Measurements from ENCODE around the gene PLCL1. TPM values are rescaled to one million over a fixed set of nuclear protein-coding genes. Genes with fewer than 3 reads are reported as not detected.

PLCL1 gene
- polyA plus RNA-seq, 6 donors from 2014 or later, result 0.05 to 0.25 (median 0.11) TPM; not detected in 3

DNA sequence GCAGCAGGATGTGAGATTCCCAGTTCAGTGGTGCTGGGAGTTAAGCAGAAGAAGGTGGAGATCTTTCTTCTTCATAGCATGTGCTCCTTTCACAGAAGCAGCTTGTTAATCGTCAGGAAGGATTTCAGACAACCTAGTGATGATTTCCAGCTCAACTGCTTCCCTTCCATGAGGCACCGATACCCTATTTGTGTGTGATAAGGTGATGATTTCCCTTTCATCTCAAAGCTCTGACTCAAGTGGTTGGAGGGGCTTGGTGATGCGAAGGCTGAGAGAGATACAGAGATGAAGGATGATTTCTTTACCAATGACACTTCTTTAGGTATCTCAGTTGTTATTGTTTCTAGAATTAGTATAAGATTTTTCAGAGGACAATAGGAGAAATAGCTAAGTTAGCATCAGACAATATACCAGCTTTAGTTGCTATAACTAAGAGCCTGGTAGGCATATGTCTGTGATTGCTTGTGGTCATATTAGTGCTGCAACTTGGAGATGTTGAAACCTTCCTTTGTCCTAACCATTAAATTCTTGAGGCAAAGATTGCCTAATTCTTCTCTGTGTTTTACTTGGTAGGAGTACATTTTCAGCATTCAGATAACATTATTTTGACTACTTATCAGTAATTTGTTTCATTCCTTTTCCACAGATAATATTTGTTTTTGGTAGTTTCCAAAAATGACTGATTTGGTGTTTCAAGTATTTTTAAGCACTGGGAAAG is 111.3 kb downstream of the PLCL1 start:
- Mint-ChIP-seq H3K27me3 (peaks cover 0 to 9% (median 0%) of the 10 kb centered on the region in 3 donors), H3K4me1 (no peaks in the 10 kb centered on the region), H3K4me3 (no peak overlapping the region), H3K36me3 (no peaks in the 10 kb centered on the region), H3K9me3 (peaks cover 0 to 3% (median 0%) of the 10 kb centered on the region in 7 donors), H3K27ac (no peak overlapping the region)
- DNase-seq, result no peak
- ATAC-seq (ENCODE audit: low read depth in 2 of 2), result no peak

DNA sequence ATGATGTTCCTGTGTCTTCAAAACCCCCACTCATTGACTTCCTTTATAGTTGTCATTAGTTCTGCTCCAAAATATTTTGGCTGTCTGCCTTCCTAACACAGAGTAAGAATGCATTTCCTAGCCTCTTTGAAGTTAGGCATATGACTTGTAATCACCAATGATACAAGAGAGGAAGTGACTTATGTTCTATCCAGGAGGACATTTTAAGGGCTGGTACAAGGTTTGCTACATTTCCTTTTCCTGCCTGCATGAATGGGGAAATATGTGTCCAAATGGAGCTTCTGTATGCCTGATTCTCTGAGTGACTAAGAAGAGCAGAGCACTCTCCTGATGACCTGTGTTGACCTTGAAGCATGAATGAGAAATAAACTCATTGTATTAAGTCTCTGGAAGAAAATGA is 115.1 kb downstream of the PLCL1 start:
- Mint-ChIP-seq H3K4me1 (no peaks in the 10 kb centered on the region), H3K27ac (no peak overlapping the region), H3K27me3 (peaks cover 0 to 9% (median 0%) of the 10 kb centered on the region in 3 donors), H3K36me3 (no peaks in the 10 kb centered on the region), H3K9me3 (peaks cover 0 to 5% (median 0%) of the 10 kb centered on the region in 7 donors), H3K4me3 (no peak overlapping the region)
- no peak for ATAC-seq (ENCODE audit: low read depth in 2 of 2)
- DNase-seq, result no peak

GRCh38 chr2:197920088-197920487 is 115.7 kb downstream of the PLCL1 start:
- Mint-ChIP-seq H3K9me3 (peaks cover 0 to 8% (median 0%) of the 10 kb centered on the region in 7 donors), H3K27me3 (peaks cover 0 to 9% (median 0%) of the 10 kb centered on the region in 3 donors), H3K4me3 (no peak overlapping the region), H3K27ac (no peak overlapping the region), H3K4me1 (no peaks in the 10 kb centered on the region), H3K36me3 (no peaks in the 10 kb centered on the region)
- no peak for ATAC-seq (ENCODE audit: low read depth in 2 of 2)
- DNase-seq, result no peak

DNA sequence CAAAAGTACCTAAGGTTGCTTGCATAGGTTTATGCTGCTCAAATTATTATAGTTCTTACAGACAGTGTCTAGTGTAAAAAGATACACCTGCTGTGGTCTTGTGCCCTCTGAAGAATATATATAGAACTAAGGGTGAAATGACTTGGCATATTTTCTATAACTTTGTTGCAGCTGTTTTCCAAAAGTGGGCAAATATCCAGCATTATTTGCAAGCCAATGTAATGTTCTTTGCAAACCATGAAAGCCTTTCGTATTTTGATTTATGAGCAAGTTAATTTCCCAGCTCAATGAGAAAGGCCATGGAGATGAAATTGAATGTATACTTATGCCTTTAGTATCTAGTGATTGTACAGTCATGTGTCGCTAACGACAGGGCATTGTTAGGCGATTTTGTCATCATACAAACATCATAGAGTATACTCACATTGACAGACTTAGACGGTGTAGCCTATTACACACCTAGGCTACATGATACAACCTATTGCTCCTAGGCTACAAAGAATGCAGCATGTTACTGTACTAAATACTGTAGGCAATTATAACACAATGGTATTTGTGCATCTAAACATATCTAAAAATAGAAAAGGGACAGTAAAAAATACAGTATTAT is 116.3 kb downstream of the PLCL1 start:
- H3K27ac Mint-ChIP-seq, result no peak overlapping the region
- no peaks in the 10 kb centered on the region for H3K36me3 Mint-ChIP-seq
- H3K9me3 Mint-ChIP-seq, result peaks cover 0 to 8% (median 0%) of the 10 kb centered on the region in 7 donors
- no peak overlapping the region for H3K4me3 Mint-ChIP-seq
- DNase-seq (no peak), ATAC-seq (ENCODE audit: low read depth in 2 of 2) (no peak)
- no peaks in the 10 kb centered on the region for H3K4me1 Mint-ChIP-seq
- H3K27me3 Mint-ChIP-seq, result peaks cover 0 to 9% (median 0%) of the 10 kb centered on the region in 3 donors

DNA sequence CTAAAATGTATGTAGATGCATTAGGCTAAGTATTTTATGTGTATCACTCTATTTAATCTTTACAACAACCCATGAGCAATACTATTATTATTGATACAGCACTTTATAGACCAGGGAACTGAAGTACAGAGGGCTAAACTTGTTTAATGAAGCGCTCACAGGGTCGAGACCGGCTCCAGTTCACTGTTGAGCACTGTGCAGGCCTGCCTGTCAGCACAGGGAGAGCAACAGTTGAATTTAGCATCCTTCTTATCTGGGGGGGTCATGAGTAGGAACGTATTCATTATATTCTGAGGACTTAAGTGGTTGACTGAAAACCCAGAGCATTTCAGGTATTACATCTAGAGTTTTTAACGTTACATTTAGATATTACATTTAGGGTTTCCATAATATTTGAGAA is 120.1 kb downstream of the PLCL1 start:
- ATAC-seq (ENCODE audit: low read depth in 2 of 2), result no peak
- no peaks in the 10 kb centered on the region for H3K4me1 Mint-ChIP-seq
- no peaks in the 10 kb centered on the region for H3K27me3 Mint-ChIP-seq
- no peak overlapping the region for H3K4me3 Mint-ChIP-seq
- no peaks in the 10 kb centered on the region for H3K36me3 Mint-ChIP-seq
- no peak overlapping the region for H3K27ac Mint-ChIP-seq
- H3K9me3 Mint-ChIP-seq, result peaks cover 0 to 8% (median 0%) of the 10 kb centered on the region in 7 donors
- no peak for DNase-seq

DNA sequence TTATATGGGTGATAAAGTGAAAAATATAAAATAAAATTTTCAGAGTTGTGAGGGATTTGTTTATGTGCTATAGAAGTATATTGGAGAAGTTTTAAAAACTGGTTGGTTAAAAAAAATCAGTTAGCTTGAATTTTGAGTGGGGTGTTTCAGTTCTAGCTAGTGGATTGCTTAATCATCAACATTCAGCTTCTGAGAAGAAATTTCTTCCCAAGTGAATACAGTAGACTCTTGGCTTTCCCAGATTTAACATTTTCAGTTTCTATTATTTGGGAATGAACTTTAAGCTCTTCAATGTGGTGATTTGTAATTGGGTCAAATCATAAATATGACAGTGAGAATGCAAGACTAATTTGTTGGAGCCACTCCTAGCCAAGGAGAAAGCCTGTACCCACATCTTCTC is 120.8 kb downstream of the PLCL1 start:
- no peaks in the 10 kb centered on the region for H3K4me1 Mint-ChIP-seq
- H3K4me3 Mint-ChIP-seq, result no peak overlapping the region
- no peaks in the 10 kb centered on the region for H3K27me3 Mint-ChIP-seq
- ATAC-seq (ENCODE audit: low read depth in 2 of 2) (no peak), DNase-seq (no peak)
- no peaks in the 10 kb centered on the region for H3K36me3 Mint-ChIP-seq
- peaks cover 0 to 8% (median 0%) of the 10 kb centered on the region in 7 donors for H3K9me3 Mint-ChIP-seq
- no peak overlapping the region for H3K27ac Mint-ChIP-seq

- H3K36me3 Mint-ChIP-seq, result no peaks in the 10 kb centered on the region
- no peak overlapping the region for H3K27ac Mint-ChIP-seq
- H3K4me1 Mint-ChIP-seq, result no peaks in the 10 kb centered on the region
- no peak for ATAC-seq (ENCODE audit: low read depth in 2 of 2)
- DNase-seq, result no peak
- no peaks in the 10 kb centered on the region for H3K27me3 Mint-ChIP-seq
- no peak overlapping the region for H3K4me3 Mint-ChIP-seq
- peaks cover 0 to 8% (median 0%) of the 10 kb centered on the region in 7 donors for H3K9me3 Mint-ChIP-seq
These were observed 121.6 kb downstream of the PLCL1 start for GRCh38 chr2:197925976-197926375.

DNA sequence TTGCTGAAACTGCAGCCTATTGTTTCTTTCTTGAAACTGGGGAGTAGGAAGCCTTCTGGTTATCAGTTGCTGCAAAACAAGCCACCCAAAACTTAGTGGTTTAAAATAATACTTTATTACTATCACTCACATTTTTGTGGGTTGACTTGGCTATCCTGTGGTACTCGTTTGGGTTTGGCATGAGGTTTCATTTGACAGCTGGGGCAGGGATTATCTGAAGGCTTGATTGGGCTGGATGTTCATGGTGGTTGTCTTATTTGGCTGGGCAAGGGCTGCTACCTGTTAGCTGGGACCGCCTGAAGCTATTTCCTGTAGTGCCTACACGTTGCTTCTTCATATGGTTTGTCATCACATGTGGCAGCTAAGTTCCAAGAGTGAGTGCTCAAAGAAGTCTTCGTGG is 122.3 kb downstream of the PLCL1 start:
- Mint-ChIP-seq H3K27me3 (no peaks in the 10 kb centered on the region), H3K4me1 (no peaks in the 10 kb centered on the region), H3K36me3 (no peaks in the 10 kb centered on the region), H3K9me3 (peaks cover 0 to 8% (median 0%) of the 10 kb centered on the region in 7 donors), H3K27ac (no peak overlapping the region), H3K4me3 (peak overlapping the region in 1 of 8 donors; percentile 13)
- DNase-seq (no peak), ATAC-seq (ENCODE audit: low read depth in 2 of 2) (no peak)

DNA sequence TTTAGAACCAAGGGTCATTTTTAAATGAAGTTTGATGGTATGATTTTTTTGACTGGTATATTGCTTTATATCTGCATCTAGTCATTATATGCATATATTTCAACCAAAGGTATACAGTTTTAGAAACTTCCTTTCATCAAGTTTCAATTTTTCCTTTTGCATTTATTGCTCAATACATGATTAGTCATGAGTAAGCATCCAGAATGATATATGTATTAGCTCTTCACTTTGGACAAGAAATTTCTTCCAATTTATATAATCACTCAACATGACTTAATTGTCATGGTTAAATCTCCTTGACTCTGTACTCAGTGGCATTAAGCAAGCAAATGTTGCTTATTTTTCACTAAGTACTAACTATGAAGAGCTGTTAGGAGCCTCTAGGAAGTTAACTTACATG is 123.6 kb downstream of the PLCL1 start:
- no peak overlapping the region for H3K27ac Mint-ChIP-seq
- H3K36me3 Mint-ChIP-seq, result no peaks in the 10 kb centered on the region
- no peaks in the 10 kb centered on the region for H3K4me1 Mint-ChIP-seq
- peaks cover 0 to 8% (median 0%) of the 10 kb centered on the region in 7 donors for H3K9me3 Mint-ChIP-seq
- peaks cover 0 to 4% (median 0%) of the 10 kb centered on the region in 3 donors for H3K27me3 Mint-ChIP-seq
- DNase-seq, result no peak
- no peak overlapping the region for H3K4me3 Mint-ChIP-seq
- ATAC-seq (ENCODE audit: low read depth in 2 of 2), result no peak

GRCh38 chr2:197929008-197929885 is 124.9 kb downstream of the PLCL1 start:
- H3K4me3 Mint-ChIP-seq, result no peak overlapping the region
- no peaks in the 10 kb centered on the region for H3K4me1 Mint-ChIP-seq
- no peak for DNase-seq
- peaks cover 0 to 4% (median 0%) of the 10 kb centered on the region in 3 donors for H3K27me3 Mint-ChIP-seq
- H3K36me3 Mint-ChIP-seq, result no peaks in the 10 kb centered on the region
- H3K9me3 Mint-ChIP-seq, result peaks cover 0 to 5% (median 0%) of the 10 kb centered on the region in 7 donors
- ATAC-seq (ENCODE audit: low read depth in 2 of 2), result no peak
- H3K27ac Mint-ChIP-seq, result no peak overlapping the region

DNA sequence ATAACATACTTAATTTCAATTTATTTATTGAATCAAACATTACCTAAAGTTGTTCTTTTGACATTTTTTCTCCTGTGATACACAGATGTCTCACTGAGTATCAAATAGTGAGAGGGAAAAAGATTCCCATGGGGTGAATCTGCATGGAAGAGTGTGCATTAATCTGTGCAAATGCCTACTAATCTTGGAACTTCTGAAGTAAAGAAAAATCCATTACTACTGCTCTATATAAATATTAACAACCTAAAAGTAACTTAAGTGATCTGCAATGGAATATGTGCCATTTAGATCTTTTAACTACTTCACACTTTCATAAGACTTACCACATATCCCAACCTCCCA is 125.5 kb downstream of the PLCL1 start:
- Mint-ChIP-seq H3K27me3 (peaks cover 0 to 4% (median 0%) of the 10 kb centered on the region in 3 donors), H3K4me1 (no peaks in the 10 kb centered on the region), H3K9me3 (no peaks in the 10 kb centered on the region), H3K36me3 (no peaks in the 10 kb centered on the region), H3K4me3 (no peak overlapping the region), H3K27ac (no peak overlapping the region)
- ATAC-seq (ENCODE audit: low read depth in 2 of 2) (no peak), DNase-seq (no peak)

GRCh38 chr2:197930570-197931278 is 126.3 kb downstream of the PLCL1 start:
- Mint-ChIP-seq H3K27me3 (peaks cover 0 to 11% (median 0%) of the 10 kb centered on the region in 3 donors), H3K36me3 (no peaks in the 10 kb centered on the region), H3K4me3 (no peak overlapping the region), H3K27ac (no peak overlapping the region), H3K4me1 (no peaks in the 10 kb centered on the region), H3K9me3 (peaks cover 0 to 6% (median 0%) of the 10 kb centered on the region in 7 donors)
- ATAC-seq (ENCODE audit: low read depth in 2 of 2) (no peak), DNase-seq (no peak)

DNA sequence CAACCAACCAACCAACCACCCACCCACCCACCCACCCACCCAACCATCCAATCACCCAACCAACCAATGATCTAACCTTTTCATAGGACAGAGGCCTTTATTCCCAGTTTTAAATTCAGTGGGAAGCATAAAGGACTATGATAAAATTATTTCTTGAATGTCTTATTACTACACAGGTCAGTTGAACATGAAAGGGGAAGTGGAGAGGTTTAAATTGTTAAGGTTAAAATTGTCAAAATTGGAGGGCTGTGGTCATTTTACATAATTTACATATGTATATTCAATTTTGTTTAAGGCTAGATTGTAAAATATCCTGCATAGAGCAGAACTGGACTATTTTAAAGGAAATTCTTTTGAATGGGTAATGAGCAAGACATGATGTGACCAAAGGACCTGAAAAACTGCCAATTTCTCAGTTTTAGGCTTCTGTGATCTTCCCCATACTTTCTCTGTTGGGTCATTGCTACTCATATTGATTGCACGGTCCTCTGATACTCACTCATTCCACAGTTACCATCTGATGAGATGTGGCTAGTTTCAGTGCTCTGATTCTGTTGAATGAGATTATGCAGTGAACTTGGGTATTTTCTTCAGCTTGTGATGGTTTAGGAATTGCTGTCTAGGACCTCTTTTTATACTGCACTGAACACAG is 127.4 kb downstream of the PLCL1 start:
- Mint-ChIP-seq H3K27ac (no peak overlapping the region), H3K4me3 (no peak overlapping the region)

More for the DNA sequence above, 127.4 kb downstream of the PLCL1 start:
- ATAC-seq (ENCODE audit: low read depth in 2 of 2), result no peak
- DNase-seq, result no peak
- Mint-ChIP-seq H3K9me3 (peaks cover 0 to 11% (median 0%) of the 10 kb centered on the region in 7 donors), H3K4me1 (no peaks in the 10 kb centered on the region), H3K36me3 (no peaks in the 10 kb centered on the region), H3K27me3 (peaks cover 0 to 14% (median 0%) of the 10 kb centered on the region in 3 donors)
